ENCODE results near the gene ZKSCAN5. TPM values are rescaled to one million over a fixed set of nuclear protein-coding genes. Genes with fewer than 3 reads are reported as not detected.

Gene ZKSCAN5
- total RNA-seq (10.9 and 11.7 TPM in 2 replicates), polyA plus RNA-seq (3.1 and 3.3 TPM in 2 replicates), polyA minus RNA-seq (6.3 and 8.8 TPM in 2 replicates)
- 10.3 TPM for total RNA-seq (2013)

DNA sequence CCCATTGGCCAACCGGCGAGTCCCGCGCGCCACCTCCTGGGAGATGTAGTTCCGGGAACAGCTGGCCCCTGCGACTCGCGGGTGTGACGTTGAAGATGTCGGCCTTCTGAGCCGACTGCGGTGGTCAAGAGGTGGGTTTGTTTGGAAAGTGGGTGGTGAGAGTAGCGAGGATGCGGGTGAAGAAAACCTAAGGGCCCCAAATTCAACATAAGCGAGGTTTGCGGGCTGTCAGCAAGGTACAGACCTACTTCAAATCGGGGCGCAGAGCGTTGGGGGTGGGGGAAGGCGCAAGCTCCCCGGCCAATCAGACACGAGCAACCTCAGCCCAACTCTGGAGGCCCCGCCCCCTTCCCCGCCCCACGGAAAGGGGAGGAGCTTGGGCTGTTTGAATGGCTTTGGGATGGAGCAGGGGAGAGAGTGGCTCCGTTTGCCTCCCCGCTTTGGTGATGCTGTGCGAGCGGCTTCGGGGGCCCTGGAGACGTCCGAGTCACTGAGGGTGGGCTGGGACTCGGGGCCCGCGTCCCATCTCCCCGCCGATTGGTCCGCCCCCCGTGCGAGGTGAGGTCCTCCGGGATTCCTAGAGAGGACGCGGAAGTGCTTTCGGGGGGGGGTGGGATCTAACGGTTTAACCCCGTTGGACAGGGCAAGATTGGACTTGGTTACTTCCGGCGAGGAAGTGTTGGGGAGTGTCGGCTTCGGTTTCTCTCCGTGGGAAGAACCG lies at the start of gene ZKSCAN5:
TSS of gene ZKSCAN5 (plus strand) at position 60 of the 721 bp plus-strand sequence. CDS start 1,383 bp downstream, outside the sequence.
- ATAC-seq (ENCODE audit: low read depth), result peak; percentile 84
- Mint-ChIP-seq H3K4me1 (peaks cover 31% of the 10 kb centered on the region), H3K9me3 (ENCODE audit: insufficient read depth) (no peaks in the 10 kb centered on the region), H3K4me3 (peak within 1 kb of the TSS; percentile 96), H3K27me3 (no peaks in the 10 kb centered on the region), H3K27ac (peak within 1 kb of the TSS; percentile 98)
- Histone ChIP-seq H3K79me2 (ENCODE audit: control insufficient read depth, insufficient read depth, low read length) (peaks cover 40% of the 10 kb centered on the region), H4K20me1 (ENCODE audit: control insufficient read depth, insufficient read depth, low read length, poor library complexity, severe bottlenecking) (peaks cover 2% of the 10 kb centered on the region), H3K27me3 (replicated peaks in 1 of 4; ENCODE audit: control extremely low read depth in 1 of 4, control insufficient read depth in 3 of 4, insufficient read depth in 4 of 4, low read length in 3 of 4) (no peaks in the 10 kb centered on the region), H3K4me1 (ENCODE audit: control insufficient read depth in 2 of 2, insufficient read depth in 2 of 2, low read length in 2 of 2) (peaks cover 20 to 27% of the 10 kb centered on the region in 2 donors), H3K4me2 (replicated peaks; ENCODE audit: low read depth, low read length, poor library complexity, severe bottlenecking) (peak within 1 kb of the TSS; percentile 78), H3K27ac (ENCODE audit: low read length in 2 of 2) (peak within 1 kb of the TSS; percentile 77 to 80), H3K9me3 (ENCODE audit: control extremely low read depth in 1 of 3, control insufficient read depth in 2 of 3, insufficient read depth in 1 of 3, low read length in 2 of 3) (no peaks in the 10 kb centered on the region), H3K36me3 (replicated peaks in 1 of 2; ENCODE audit: control extremely low read depth in 1 of 2, control insufficient read depth in 1 of 2, extremely low read depth in 1 of 2, insufficient read depth in 2 of 2, low read length in 1 of 2) (no peaks in the 10 kb centered on the region), H2AFZ (ENCODE audit: insufficient read depth, low read depth, low read length, poor library complexity, severe bottlenecking) (peak within 1 kb of the TSS; percentile 91), H3K9ac (ENCODE audit: low read length) (peak within 1 kb of the TSS; percentile 79), H3K4me3 (ENCODE audit: control extremely low read depth in 1 of 5, extremely low read depth in 1 of 5, insufficient read depth in 1 of 5, low read depth in 2 of 5, low read length in 4 of 5) (peak within 1 kb of the TSS; percentile 76 to 96 (median 93))
- intact Hi-C loops (cut with micrococcal nuclease), result loop anchor here (1.0 to 10.0 kb wide), 9 partner anchors 32 to 580 kb away; partner anchors contain the start of genes ATP5MF, BUD31, COPS6 and FAM200A
- TF ChIP-seq, protein P1, sequence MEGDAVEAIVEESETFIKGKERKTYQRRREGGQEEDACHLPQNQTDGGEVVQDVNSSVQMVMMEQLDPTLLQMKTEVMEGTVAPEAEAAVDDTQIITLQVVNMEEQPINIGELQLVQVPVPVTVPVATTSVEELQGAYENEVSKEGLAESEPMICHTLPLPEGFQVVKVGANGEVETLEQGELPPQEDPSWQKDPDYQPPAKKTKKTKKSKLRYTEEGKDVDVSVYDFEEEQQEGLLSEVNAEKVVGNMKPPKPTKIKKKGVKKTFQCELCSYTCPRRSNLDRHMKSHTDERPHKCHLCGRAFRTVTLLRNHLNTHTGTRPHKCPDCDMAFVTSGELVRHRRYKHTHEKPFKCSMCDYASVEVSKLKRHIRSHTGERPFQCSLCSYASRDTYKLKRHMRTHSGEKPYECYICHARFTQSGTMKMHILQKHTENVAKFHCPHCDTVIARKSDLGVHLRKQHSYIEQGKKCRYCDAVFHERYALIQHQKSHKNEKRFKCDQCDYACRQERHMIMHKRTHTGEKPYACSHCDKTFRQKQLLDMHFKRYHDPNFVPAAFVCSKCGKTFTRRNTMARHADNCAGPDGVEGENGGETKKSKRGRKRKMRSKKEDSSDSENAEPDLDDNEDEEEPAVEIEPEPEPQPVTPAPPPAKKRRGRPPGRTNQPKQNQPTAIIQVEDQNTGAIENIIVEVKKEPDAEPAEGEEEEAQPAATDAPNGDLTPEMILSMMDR (IDR thresholded peaks at IDR 0.05), result no peak
- TF ChIP-seq EZH2 (IDR thresholded peaks at IDR 0.05; ENCODE audit: borderline replicate concordance, insufficient read depth, low read depth, low read length, poor library complexity, severe bottlenecking), result no peak
- WGBS (ENCODE audit: insufficient coverage), result under 1% methylated on average over 51 of the region's 53 CpGs
- ChIA-PET CTCF (interaction anchor here (0.6 to 1.5 kb wide), 6 partner anchors 10 to 139 kb away, joined by 3 to 4 read pairs (median 4); partner anchors contain the start of genes BUD31, FAM200A and ZSCAN25), POLR2A (interaction anchor here (0.6 to 2.7 kb wide), 11 partner anchors 25 to 1740 kb away, joined by 3 to 33 read pairs (median 4); partner anchors contain the start of genes ARPC1B, BUD31, FAM200A and FIS1)
- peak; percentile 99 for DNase-seq

DNA sequence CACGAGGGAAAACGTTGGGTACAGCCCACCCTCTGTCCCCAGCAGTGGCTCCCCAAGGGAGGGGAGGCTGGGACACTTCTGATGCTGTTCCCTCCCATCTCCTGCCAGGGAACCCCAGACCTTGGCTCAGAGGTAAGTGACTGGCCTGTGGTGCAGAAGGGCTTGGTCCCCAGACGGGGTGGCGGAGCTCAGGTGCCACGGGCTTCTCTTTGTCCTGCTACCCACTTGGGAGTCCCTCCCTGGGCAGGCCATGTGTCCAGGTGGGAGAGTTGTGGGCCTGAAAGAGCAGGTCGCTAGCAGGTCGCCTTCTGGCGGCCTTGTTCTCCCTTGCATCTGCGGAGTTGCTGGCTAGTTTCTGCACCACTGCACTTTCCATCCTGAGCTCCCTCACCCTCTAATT lies 48.6 kb upstream of the ZKSCAN5 start:
- no peak overlapping the region for H3K9ac ChIP-seq (ENCODE audit: low read length)
- Mint-ChIP-seq H3K27me3 (no peaks in the 10 kb centered on the region), H3K9me3 (ENCODE audit: insufficient read depth) (no peaks in the 10 kb centered on the region), H3K4me1 (peaks cover 7% of the 10 kb centered on the region), H3K4me3 (no peak overlapping the region), H3K27ac (no peak overlapping the region)
- no peak overlapping the region for H2AFZ ChIP-seq (ENCODE audit: insufficient read depth, low read depth, low read length, poor library complexity, severe bottlenecking)
- H3K36me3 ChIP-seq (replicated peaks in 1 of 2; ENCODE audit: control extremely low read depth in 1 of 2, control insufficient read depth in 1 of 2, extremely low read depth in 1 of 2, insufficient read depth in 2 of 2, low read length in 1 of 2), result peaks cover 0 to 61% of the 10 kb centered on the region in 2 experiments
- POLR2A ChIA-PET, result no interaction called here
- WGBS (ENCODE audit: insufficient coverage), result 84% methylated on average over 5 of the region's 9 CpGs
- TF ChIP-seq, protein P1 (IDR thresholded peaks at IDR 0.05), result no peak
- TF ChIP-seq EZH2 (IDR thresholded peaks at IDR 0.05; ENCODE audit: borderline replicate concordance, insufficient read depth, low read depth, low read length, poor library complexity, severe bottlenecking), result no peak
- peaks cover 47% of the 10 kb centered on the region for H3K79me2 ChIP-seq (ENCODE audit: control insufficient read depth, insufficient read depth, low read length)
- no peak overlapping the region for H3K4me3 ChIP-seq (ENCODE audit: control extremely low read depth in 1 of 5, extremely low read depth in 1 of 5, insufficient read depth in 1 of 5, low read depth in 2 of 5, low read length in 4 of 5)
- no peaks in the 10 kb centered on the region for H3K27me3 ChIP-seq (replicated peaks in 1 of 4; ENCODE audit: control extremely low read depth in 1 of 4, control insufficient read depth in 3 of 4, insufficient read depth in 4 of 4, low read length in 3 of 4)
- no peak overlapping the region for H3K4me2 ChIP-seq (replicated peaks; ENCODE audit: low read depth, low read length, poor library complexity, severe bottlenecking)
- intact Hi-C loops (cut with micrococcal nuclease), result no loop called here
- ATAC-seq (ENCODE audit: low read depth), result no peak
- peaks cover 45% of the 10 kb centered on the region for H4K20me1 ChIP-seq (ENCODE audit: control insufficient read depth, insufficient read depth, low read length, poor library complexity, severe bottlenecking)
- no peak overlapping the region for H3K27ac ChIP-seq (ENCODE audit: low read length in 2 of 2)
- H3K4me1 ChIP-seq (ENCODE audit: control insufficient read depth in 2 of 2, insufficient read depth in 2 of 2, low read length in 2 of 2), result no peaks in the 10 kb centered on the region
- no peak for DNase-seq
- CTCF ChIA-PET, result interaction anchor here (0.5 kb wide), 1 partner anchor 496 kb away, joined by 3 read pairs; no protein-coding TSS in a partner anchor
- H3K9me3 ChIP-seq (ENCODE audit: control extremely low read depth in 1 of 3, control insufficient read depth in 2 of 3, insufficient read depth in 1 of 3, low read length in 2 of 3), result no peaks in the 10 kb centered on the region

All from B cell (primary cell).